GM19372 (cell line): ENCODE results near the gene ST6GALNAC5.
"Not testable (repeated sequence)": the region's sequence is repeated elsewhere in the genome, so short reads cannot be mapped to it uniquely, and the experiment has no call there.

Experiments used
- ATAC-seq: cut with Tn5 transposase; IDR thresholded peaks from one replicate; pipeline ENCODE4 v1.9.1; 2021; ENCODE audit warnings: mild to moderate bottlenecking, low read depth, moderate library complexity; ENCODE audit not compliant: unreplicated experiment

The ST6GALNAC5 gene

DNA sequence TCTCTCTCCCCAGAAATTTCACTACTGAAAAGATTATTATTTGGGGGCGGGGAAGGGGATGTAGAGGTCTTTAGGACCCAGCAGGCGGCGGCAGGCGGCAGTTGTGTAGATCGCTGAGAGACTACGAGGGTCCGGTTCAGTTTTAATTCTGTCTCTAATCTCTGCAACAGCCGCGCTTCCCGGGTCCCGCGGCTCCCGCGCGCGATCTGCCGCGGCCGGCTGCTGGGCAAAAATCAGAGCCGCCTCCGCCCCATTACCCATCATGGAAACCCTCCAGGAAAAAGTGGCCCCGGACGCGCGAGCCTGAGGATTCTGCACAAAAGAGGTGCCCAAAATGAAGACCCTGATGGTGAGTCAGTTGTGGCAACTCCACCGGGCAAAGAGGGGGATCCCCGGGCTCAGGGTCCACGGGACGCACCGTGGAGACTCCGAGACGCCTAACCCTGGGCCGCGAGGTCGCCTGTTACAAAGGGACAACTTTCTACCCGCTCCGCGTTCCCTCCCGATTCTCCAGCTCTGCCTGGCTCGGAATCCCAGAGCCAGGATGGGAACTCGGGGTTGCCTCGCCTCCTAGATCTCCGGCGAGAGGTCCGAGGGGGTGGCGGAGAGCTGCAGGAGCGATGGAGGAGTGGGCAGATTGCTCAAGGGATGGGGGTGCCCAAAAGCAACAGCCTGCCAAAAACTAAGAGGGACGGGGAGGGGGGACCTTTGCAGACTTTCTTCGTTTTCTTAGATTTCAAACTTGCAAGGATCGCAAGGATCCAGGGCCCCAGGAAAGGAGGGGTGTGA is at the start of gene ST6GALNAC5:
Gene ST6GALNAC5, plus strand, starts transcription at position 139 of the 789 bp plus-strand sequence.
- no peak for ATAC-seq

DNA sequence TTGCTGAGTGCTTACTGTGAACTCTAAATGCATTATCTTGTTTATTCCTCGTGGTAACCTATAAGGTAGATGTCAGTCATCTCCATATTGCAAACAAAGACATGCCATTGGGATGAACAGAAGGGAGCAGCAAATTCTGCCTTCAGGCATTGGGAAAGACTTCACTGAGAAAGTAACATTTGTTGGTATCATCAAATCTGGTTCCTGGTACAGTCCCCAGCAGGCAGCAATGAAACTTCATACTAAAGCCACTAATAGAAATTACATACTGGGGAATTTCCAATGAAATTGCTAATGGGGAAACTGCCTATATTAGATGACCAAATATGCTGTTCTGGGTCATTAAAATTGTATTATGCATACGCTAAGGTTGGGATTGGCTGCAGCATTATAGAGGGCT is 47.3 kb upstream of the ST6GALNAC5 start:
- no peak for ATAC-seq

DNA sequence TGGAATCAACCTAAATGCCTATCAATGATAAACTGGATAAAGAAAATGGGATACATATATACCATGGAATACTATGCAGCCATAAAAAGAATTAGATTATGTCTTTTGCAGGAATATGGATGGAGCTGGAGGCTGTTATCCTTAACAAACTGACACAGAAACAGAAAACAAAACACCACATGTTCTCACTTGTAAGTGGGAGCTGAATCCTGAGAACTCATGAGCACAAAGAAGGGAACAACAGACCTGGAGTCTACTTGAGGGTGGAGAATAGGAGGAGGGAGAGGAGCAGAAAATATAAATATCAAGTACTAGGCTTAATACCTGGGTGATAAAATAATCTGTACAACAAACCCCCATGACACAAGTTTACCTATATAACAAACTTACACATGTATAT is 44.3 kb upstream of the ST6GALNAC5 start:
- ATAC-seq = not testable (repeated sequence)

DNA sequence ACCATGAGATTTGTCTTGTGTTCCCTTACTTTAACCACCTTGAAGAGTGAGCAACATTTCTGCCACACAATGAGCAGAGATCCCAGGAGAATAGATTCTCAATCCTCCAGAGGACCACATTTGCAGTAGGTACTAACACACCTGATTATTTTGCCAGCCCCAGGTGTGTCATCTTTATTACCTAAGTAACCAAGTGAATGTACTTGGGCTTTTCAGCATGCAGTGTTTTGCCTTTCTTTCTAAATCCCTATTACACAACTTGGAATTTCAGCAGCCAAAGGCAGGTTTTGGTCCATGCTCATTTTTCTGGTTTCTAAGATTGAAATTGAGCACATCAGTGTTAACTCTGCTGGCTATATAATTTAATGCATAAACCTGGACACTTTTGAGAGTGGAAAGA is 43.2 kb upstream of the ST6GALNAC5 start:
- no peak for ATAC-seq

DNA sequence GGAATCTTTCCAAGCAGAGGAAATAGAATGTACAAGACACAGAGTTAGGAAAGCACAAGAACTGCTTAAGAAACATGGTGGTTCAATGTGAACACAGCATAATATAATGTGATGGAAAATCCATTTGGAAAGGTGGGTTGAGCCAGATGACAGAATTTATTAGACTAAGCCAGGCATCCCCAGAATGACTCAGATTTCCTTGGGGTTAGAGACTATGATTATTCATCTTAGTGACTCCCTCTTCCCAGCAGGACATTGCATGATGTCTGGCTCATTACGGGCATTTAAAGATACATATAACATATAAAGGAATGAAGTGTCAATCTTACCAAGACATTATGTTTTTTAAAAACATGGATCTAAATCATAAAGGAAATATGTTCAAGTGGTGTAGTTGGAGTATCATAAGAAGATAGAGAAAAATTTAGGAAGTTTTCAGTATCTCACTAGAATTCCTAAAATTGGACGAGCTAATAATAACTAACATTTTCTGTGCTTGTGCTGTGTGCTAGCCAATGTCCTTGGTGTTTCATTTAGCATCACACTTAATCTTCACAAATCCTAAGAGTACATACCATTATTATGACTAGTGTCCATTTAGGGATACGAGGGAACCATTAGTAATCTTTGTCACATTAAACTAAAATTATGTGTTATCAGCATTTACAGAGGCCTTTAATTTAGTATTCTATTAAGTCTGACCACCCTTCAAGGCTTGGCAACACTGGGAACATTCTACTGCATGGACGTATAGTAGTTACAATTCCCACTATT is 41.0 kb upstream of the ST6GALNAC5 start:
- ATAC-seq = no peak

DNA sequence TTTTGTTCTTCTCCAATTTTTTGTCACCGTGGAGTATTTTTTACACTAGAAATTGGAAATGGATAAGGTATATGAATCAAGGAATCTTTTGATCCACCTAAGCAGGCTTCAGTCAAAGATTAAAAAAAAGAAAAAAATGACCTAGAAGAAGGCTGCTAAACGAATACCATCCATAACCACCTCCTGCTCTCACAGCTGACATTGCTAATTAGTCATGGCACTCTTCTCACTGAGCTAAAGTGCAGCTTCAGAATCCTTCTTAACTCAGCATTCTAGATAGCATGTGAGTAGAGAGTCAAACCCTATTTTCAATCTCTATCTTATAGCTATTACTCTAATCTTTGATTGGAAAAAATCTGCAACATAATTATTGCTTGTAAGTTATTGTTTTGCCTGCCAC is 40.2 kb upstream of the ST6GALNAC5 start:
- no peak for ATAC-seq

DNA sequence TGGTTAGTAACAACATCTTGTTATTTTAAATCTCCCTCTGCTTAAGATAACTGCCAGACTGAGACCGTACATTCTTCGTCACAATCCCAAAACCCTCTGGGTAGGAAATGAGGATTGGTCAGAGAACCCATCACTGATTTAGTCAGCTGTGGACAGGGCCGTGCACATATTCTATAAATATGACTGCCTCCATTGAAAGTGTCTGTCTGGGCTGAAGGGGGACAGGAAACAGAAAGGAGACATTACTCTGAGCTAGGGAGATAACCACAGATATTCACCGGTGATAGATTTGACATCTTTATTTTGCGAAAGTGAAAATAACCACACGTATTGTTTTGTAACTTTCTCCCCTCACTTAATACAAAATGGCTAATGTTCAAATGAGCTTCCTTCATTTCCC is 36.9 kb upstream of the ST6GALNAC5 start:
- no peak for ATAC-seq

DNA sequence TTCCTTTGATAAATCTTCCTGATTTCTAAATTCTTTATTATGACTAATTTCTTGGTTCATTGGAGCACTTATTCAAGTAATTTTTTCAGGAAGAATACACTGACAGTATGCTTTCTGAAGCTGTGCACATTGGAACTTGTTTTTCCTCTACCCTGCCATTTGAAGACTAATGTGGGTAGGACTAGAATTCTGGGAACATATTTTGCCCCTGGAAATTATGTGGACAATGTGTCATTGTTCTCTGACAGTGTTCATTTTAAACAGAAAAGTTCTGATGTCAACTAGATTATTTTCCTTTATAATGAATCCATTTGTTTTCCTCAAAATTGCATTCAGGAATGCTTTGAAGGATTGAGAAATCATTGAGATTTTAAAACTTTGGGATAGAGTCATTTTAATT is 34.8 kb upstream of the ST6GALNAC5 start:
- ATAC-seq = no peak

DNA sequence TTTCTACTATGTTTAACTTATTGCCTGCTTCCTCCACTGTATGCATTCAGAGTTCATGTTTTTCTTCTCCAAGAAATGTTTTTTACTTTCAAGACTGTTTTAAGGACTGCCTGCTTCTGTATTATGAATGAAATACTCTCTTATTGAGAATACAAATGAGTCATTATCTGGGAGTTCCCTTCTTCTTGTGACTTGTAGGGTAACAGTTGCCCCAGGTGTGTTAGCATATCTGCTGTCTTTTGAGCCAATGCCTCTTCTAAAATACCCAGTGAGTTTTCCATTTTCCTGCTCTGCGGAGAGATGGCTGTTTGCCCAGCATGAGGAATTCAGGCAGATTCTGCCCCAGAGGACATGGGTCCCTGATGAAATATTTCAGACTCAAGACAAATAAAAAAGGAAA is 34.1 kb upstream of the ST6GALNAC5 start:
- ATAC-seq = no peak

DNA sequence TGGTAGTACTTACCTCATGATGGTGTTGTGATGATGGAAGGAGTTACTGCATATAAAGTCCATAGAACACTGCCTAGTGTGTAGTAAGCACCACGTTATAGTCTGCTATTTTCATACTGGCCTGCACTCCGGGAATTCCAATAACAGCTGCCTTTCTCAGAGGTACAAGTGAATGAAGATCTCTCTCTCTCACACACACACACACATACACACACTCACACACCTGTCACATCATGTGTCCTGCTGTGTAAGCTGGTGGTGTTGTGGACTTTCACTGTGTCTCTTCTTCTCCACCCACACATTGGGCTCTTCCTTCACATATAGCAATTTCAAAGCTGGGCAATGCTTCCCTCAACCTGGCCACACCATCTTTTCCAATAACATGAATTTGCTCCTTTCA is 33.4 kb upstream of the ST6GALNAC5 start:
- ATAC-seq = no peak

DNA sequence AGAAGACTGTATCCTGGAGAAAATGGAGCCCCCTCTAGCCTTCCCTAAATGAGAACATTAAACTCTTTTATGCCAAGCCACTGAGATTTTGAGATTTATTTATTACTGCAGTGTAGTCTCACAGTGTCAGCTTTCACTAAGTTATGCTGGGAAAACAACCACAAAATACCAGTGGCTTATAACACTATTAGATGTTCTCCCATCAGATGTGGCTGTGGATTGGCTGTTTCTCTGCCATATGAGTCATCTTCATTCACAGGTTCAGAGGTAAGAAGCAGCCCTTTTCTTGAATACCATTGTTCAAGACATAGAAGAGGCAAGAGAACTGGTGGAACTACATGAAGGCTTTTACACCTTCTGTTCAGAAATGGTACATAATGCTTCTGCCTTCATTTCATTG is 32.1 kb upstream of the ST6GALNAC5 start:
- no peak for ATAC-seq

DNA sequence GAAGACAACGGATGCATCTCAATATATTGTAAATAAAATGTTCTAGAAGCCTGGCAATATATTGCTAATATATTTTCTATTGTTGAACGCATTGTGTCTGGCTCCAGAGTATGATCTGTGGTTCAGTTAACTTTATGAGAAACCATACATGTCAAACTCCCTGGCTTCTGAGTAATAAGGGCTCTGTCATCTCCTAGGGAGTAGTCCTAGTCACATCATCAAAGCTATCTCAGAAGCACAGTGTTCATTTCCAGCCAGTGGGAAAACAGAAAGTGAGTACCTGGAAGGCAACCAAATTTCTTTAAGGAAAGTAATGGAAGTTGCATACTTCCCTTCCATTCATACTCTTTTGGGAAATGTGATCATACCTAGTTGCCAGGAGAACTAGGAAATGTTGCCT is 27.0 kb upstream of the ST6GALNAC5 start:
- ATAC-seq = no peak

DNA sequence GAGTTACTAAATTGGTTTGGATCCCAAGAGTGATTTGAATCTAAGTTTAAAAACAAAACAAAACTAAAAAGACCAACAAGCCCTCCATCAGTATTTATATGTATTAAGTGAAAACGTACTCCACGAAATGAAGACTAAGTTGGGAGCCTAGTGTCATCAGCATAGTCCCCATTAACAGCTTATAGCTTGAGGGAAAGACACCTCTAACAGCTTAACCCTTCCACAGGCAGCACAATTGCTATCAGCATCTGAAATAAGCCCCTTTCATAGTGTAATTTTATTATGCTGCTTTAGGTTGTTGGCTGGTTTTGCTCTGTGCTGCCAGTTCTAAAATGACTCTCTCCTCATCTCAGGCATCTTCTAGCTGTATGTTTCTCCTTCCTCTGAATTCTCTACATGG is 25.8 kb upstream of the ST6GALNAC5 start:
- ATAC-seq = no peak

DNA sequence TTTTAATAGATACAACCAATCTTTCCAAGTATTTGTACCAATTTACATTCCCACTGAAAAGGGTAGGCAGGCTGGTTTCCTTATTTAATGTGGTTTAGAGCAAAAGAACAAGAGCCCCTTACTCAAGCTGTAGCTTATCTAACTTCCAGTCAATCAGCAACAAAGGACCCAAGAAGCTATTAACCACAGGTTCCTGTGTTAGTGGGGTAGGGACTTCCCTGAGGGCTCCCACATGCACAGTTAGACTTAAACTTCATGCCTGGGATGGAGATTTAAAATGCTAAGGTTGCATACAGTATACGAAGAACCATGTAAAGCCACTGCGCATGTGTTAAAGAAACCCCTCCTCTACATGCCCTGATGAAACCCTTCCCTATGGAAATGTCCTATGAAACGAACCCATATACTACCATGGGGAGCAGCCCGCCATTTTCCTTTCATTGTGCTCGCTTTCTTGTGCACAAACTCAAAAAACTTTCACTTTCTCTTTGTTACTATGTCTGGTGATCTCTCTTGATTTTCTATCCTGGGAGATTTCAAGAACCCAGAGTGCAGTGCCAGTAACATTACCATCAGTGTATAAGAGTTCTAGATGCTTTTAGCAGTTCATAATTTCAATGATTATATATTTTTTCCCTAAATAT is 23.3 kb upstream of the ST6GALNAC5 start:
- ATAC-seq = no peak

DNA sequence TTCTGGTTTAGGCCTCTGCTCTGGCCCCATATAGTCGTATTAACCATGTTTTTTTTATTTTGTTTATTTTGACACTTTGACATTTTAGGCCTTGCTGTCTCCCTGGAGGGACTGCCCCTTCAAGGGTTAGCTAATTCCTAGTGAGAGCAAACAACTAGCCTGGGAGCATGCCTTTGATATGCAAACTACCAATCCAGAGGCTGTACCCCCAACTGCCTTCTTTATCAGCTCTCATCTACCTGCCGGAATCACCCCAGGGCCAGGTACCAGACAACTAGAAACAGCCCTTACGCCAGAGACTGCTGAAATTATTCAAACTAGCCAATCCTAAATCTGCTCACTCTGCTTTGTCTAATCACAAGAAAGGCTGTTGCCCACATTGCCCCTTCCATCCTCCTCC is 13.0 kb upstream of the ST6GALNAC5 start:
- no peak for ATAC-seq

DNA sequence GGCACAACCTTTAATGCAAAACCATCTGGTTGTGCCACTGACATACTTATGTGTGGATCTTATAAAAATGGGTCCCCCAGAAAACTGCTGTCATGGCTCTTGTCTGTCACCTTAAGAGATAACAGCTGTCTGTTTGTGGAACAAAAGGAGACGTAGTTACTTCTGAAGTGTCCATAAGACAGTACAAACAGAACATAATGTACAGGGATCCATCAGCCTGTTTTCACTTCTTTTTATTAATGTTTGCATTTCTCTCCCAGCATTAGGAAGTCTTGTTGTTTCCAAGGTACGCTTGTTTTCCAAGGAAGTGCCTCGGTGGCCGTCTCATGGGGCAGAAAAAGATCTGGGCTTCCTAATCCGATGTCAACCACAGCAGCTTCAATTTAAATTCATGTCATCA is 11.2 kb upstream of the ST6GALNAC5 start:
- no peak for ATAC-seq

DNA sequence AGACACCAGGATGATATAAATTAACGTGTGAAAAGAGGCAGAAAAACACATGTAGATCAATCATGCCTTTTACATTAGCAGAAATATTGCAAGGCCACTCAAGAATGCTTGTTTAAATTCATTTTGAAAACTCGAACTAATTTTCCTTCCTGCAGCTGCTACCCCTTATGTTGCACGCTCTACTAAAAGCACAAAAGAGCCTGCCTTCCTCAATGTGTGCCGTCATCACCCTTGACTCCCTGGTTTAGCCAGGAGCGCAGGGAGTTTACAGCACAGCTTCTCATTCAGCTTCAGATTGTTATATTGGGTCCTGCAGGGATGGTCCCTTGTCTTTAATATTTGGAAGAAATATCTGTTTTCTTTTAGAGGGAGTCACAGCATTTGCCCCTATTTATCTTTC is 10.1 kb upstream of the ST6GALNAC5 start:
- no peak for ATAC-seq

DNA sequence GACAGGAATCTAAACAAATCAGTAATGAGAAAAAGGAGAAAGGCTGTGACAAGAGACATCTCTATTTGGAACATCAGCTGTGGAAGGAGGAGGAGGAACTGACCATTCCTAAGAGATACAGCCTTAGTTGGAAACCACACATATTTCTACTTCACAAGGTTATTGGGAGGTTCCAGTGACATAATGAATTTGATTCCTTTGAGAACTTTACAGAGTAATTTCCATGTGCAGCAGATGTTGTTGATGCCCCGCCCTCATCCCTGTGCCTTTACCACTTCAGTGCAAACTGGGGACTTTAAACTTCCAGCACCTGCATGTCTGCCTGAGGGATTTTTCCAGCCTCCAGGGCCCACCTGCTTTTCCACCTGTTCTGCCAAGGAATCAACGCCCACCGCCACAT is 9.3 kb upstream of the ST6GALNAC5 start:
- ATAC-seq = no peak

DNA sequence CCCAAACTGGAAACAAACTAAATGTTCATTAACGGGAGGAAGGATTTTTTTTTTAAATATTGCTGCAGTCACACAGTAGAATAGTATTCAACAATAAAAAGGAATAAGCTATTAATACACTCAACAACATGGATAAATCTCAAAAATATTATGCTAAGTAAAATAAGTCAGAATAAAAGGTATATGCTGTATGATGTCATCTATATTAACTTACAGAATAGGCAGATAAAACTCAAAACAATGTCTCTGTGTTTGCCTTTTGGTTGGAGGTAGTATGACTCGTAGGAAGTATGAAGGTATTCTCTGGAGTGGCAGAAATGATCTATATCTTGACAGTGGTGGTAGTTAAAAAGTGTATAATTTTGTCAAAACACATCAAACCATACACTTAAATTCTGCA is 6.1 kb upstream of the ST6GALNAC5 start:
- no peak for ATAC-seq

DNA sequence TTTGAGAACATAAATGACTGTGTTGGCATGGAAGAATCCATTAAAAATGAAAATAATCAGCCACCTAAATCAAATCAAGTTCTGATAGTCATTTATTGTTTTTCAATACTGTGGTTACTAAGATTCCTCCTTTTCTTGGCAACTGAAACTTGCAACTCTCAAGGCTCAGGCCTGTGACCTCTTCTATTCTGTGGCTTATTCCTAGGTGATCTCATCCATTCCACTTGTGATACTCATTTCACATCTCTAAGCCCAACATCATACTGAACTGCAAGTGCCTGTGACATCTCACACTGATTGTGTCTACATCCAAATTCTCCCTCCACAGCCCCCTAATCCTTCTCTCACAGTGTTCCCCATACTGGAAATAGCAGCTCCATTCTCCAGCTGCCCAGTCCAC is 4.8 kb upstream of the ST6GALNAC5 start:
- ATAC-seq = no peak

DNA sequence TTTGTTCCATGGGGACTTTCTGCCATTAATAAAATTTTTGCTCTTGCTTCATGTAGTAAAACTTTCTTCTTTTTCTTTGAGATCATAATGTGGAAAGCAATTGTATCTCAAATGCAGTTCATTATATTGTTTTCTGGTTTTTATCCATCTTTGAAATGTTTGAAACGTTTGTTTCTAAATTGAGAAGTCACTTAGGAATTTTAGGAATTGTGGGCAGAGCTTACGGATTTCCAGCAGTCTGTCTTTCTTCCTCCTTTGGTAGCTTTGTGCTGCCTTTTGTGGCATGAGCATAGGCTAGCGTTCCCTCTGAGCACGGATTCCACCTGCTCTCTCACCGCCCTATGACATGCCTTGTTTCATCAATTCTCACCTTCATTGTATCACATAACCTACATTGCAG is 2.9 kb upstream of the ST6GALNAC5 start:
- ATAC-seq = no peak
